ELR (cell line): ENCODE measurements around the gene PPP2R2B.

Source experiments
- DNase-seq: peaks from one replicate; pipeline ENCODE4 v3.0.0-alpha.2; 2015; ENCODE audit warnings: low read depth

The PPP2R2B gene

GRCh38 chr5:146878476-146879172 lies at the start of gene PPP2R2B:
PPP2R2B (minus strand) TSS chr5:146878757.
- DNase-seq, result peak; percentile 34

GRCh38 chr5:146924132-146924531 lies 45.6 kb upstream of the PPP2R2B start:
- DNase-seq, result no peak

GRCh38 chr5:146921225-146921624 lies 42.7 kb upstream of the PPP2R2B start:
- DNase-seq, result no peak

- DNase-seq, result no peak
Measured at GRCh38 chr5:146920351-146920881, 41.9 kb upstream of the PPP2R2B start.

- no peak for DNase-seq
Measured at GRCh38 chr5:146919304-146919703, 40.7 kb upstream of the PPP2R2B start.

GRCh38 chr5:146917931-146918330 lies 39.4 kb upstream of the PPP2R2B start:
- no peak for DNase-seq

- DNase-seq, result no peak
Measured at GRCh38 chr5:146912874-146913273, 34.3 kb upstream of the PPP2R2B start.

GRCh38 chr5:146910239-146910638 lies 31.7 kb upstream of the PPP2R2B start:
- DNase-seq, result no peak

GRCh38 chr5:146909255-146910068 lies 30.9 kb upstream of the PPP2R2B start:
- DNase-seq, result no peak

- DNase-seq, result peak; percentile 8
Measured at GRCh38 chr5:146906803-146907202, 28.2 kb upstream of the PPP2R2B start.

GRCh38 chr5:146904890-146905289 lies 26.3 kb upstream of the PPP2R2B start:
- DNase-seq, result no peak

- no peak for DNase-seq
Measured at GRCh38 chr5:146903789-146904188, 25.2 kb upstream of the PPP2R2B start.

GRCh38 chr5:146902471-146902870 lies 23.9 kb upstream of the PPP2R2B start:
- no peak for DNase-seq

- DNase-seq, result no peak
Measured at GRCh38 chr5:146897061-146897460, 18.5 kb upstream of the PPP2R2B start.

- no peak for DNase-seq
Measured at GRCh38 chr5:146894753-146895521, 16.4 kb upstream of the PPP2R2B start.

- no peak for DNase-seq
Measured at GRCh38 chr5:146893991-146894390, 15.4 kb upstream of the PPP2R2B start.

GRCh38 chr5:146892231-146892630 lies 13.7 kb upstream of the PPP2R2B start:
- no peak for DNase-seq

- no peak for DNase-seq
Measured at GRCh38 chr5:146891511-146891910, 13.0 kb upstream of the PPP2R2B start.

GRCh38 chr5:146890731-146891440 lies 12.3 kb upstream of the PPP2R2B start:
- DNase-seq, result no peak

- DNase-seq, result no peak
Measured at GRCh38 chr5:146890066-146890465, 11.5 kb upstream of the PPP2R2B start.

GRCh38 chr5:146889169-146889568 lies 10.6 kb upstream of the PPP2R2B start:
- no peak for DNase-seq
